Peyer's patch (tissue), 4 donors: Measurements from ENCODE around the gene NLK.

Experiments used
- POLR2A ChIP-seq, 2 donors: fragments of 450-650 bp; IDR thresholded peaks; one replicate each; pipeline ENCODE4 v1.5.1; 2017; ENCODE audit warnings: antibody characterized with exemption in 2 of 2, mild to moderate bottlenecking in 2 of 2, moderate library complexity in 2 of 2
- TF ChIP-seq, protein P1 (sequence below), 6 experiments: fragments of 450-650 bp in 4 of 6; fragments of 200-600 bp in 2 of 6; sonication (generic) in 1 of 6; IDR thresholded peaks; one replicate each; pipeline ENCODE4 v1.5.1; 2017 to 2019; ENCODE audit warnings: antibody characterized with exemption in 6 of 6, mild to moderate bottlenecking in 3 of 6, moderate library complexity in 1 of 6

GRCh38 chr17:28018439-28019070 lies 23.9 kb upstream of the NLK start:
- TF ChIP-seq, protein P1, sequence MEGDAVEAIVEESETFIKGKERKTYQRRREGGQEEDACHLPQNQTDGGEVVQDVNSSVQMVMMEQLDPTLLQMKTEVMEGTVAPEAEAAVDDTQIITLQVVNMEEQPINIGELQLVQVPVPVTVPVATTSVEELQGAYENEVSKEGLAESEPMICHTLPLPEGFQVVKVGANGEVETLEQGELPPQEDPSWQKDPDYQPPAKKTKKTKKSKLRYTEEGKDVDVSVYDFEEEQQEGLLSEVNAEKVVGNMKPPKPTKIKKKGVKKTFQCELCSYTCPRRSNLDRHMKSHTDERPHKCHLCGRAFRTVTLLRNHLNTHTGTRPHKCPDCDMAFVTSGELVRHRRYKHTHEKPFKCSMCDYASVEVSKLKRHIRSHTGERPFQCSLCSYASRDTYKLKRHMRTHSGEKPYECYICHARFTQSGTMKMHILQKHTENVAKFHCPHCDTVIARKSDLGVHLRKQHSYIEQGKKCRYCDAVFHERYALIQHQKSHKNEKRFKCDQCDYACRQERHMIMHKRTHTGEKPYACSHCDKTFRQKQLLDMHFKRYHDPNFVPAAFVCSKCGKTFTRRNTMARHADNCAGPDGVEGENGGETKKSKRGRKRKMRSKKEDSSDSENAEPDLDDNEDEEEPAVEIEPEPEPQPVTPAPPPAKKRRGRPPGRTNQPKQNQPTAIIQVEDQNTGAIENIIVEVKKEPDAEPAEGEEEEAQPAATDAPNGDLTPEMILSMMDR (IDR thresholded peaks at IDR 0.05): no peak
- no peak for TF ChIP-seq POLR2A (IDR thresholded peaks at IDR 0.05)
